SK-N-SH (cell line): ENCODE results near the gene IRAK3. TPM values are rescaled to one million over a fixed set of nuclear protein-coding genes. Genes with fewer than 3 reads are reported as not detected.

Experiments
- ELF1 ChIP-seq: IDR thresholded peaks from 2 replicates; pipeline ENCODE4 v1.4.0; 2012
- FOSL2 ChIP-seq: IDR thresholded peaks from 2 replicates; pipeline ENCODE4 v1.4.0; 2012; ENCODE audit warnings: low read depth, mild to moderate bottlenecking, moderate library complexity, borderline replicate concordance
- FOXM1 ChIP-seq: IDR thresholded peaks from 2 replicates; pipeline ENCODE4 v1.4.0; 2012; ENCODE audit warnings: low read depth, mild to moderate bottlenecking
- GABPA ChIP-seq: IDR thresholded peaks from 2 replicates; pipeline ENCODE4 v1.4.0; 2012; ENCODE audit warnings: low read depth, mild to moderate bottlenecking
- JUND ChIP-seq: IDR thresholded peaks from 2 replicates; pipeline ENCODE4 v1.4.0; 2012
- MEF2A ChIP-seq: IDR thresholded peaks from 2 replicates; pipeline ENCODE4 v1.4.0; 2012; ENCODE audit warnings: low read depth, borderline replicate concordance
- NFIC ChIP-seq: IDR thresholded peaks from 2 replicates; pipeline ENCODE4 v1.4.0; 2012; ENCODE audit warnings: borderline replicate concordance
- NRF1 ChIP-seq: IDR thresholded peaks from 2 replicates; pipeline ENCODE4 v1.6.1; 2012; ENCODE audit warnings: low read depth, mild to moderate bottlenecking, low read length
- PBX3 ChIP-seq: IDR thresholded peaks from 2 replicates; pipeline ENCODE4; 2012
- POLR2AphosphoS5 ChIP-seq: IDR thresholded peaks from 2 replicates; pipeline ENCODE4 v1.6.1; 2012; ENCODE audit warnings: low read depth, low read length
- RAD21 ChIP-seq: IDR thresholded peaks from 2 replicates; pipeline ENCODE4 v1.6.1; 2012; ENCODE audit warnings: mild to moderate bottlenecking, low read length
- SIN3A ChIP-seq: IDR thresholded peaks from 2 replicates; pipeline ENCODE4 v1.6.1; 2012; ENCODE audit warnings: low read depth, mild to moderate bottlenecking, low read length, moderate library complexity, borderline replicate concordance
- SMC3 ChIP-seq: IDR thresholded peaks from 2 replicates; pipeline ENCODE4 v1.6.1; 2012; ENCODE audit warnings: low read depth, low read length, improper control_type of control experiment
- TAF1 ChIP-seq: IDR thresholded peaks from 2 replicates; pipeline ENCODE4 v1.6.1; 2012; ENCODE audit warnings: low read depth, mild to moderate bottlenecking, low read length, moderate library complexity, borderline replicate concordance
- TCF12 ChIP-seq: IDR thresholded peaks from 2 replicates; pipeline ENCODE4 v1.4.0; 2012
- TEAD4 ChIP-seq: IDR thresholded peaks from 2 replicates; pipeline ENCODE4 v1.4.0; 2012; ENCODE audit warnings: mild to moderate bottlenecking, borderline replicate concordance; ENCODE audit not compliant: insufficient read depth
- YY1 ChIP-seq: IDR thresholded peaks from 2 replicates; pipeline ENCODE4 v1.4.0; 2012; ENCODE audit warnings: low read depth, mild to moderate bottlenecking
- polyA plus RNA-seq, 3 experiments: library from polyadenylated mRNA; depleted of rRNA; stranded (reverse); fragments of >200 nt; gene quantifications; 2 replicates each; pipeline ENCODE4 v1.2.3, GENCODE V29; 2012
- TF ChIP-seq, protein P1 (sequence below): fragments of 150-350 bp; IDR thresholded peaks from 2 replicates; pipeline ENCODE4 v1.6.1; 2016; ENCODE audit warnings: mild to moderate bottlenecking, low read depth, low read length
- TF ChIP-seq, protein P2 (sequence below): IDR thresholded peaks from 2 replicates; pipeline ENCODE4 v1.4.0; 2012; ENCODE audit warnings: low read depth, borderline replicate concordance
- TF ChIP-seq, protein P3 (sequence below): IDR thresholded peaks from 2 replicates; pipeline ENCODE4 v1.6.1; 2012; ENCODE audit warnings: mild to moderate bottlenecking, low read depth, low read length, moderate library complexity
- TF ChIP-seq, protein P4 (sequence below): fragments of 150-350 bp; IDR thresholded peaks from 2 replicates; pipeline ENCODE4 v1.6.1; 2017; ENCODE audit warnings: antibody characterized with exemption, low read length, low read depth, borderline replicate concordance

IRAK3 gene
- polyA plus RNA-seq, 1 of the 3 experiments (the other 2 are of a cell fraction) = not detected

GRCh38 chr12:66169221-66170170 is 19.5 kb upstream of the IRAK3 start, which contains the start of gene TMBIM4 (continued):
- TF ChIP-seq SIN3A (peak; percentile 42; the same call in 1 of the 2 replicates), SMC3 (no peak), GABPA (peak; percentile 78), TAF1 (peak; percentile 74), TCF12 (peak; percentile 30; the same call in 1 of the 2 replicates), TEAD4 (peak; percentile 40; the same call in 1 of the 2 replicates), NFIC (0 out of 2 replicates have a peak, but pooled peaks have one; percentile 13), FOSL2 (no peak), JUND (no peak), MEF2A (no peak; the same call in 1 of the 2 replicates), POLR2AphosphoS5 (peak; percentile 65), ELF1 (peak; percentile 97), YY1 (peak; percentile 92), NRF1 (no peak), FOXM1 (no peak), RAD21 (peak; percentile 36; the same call in 1 of the 2 replicates), PBX3 (no peak)
- TF ChIP-seq, protein P1, sequence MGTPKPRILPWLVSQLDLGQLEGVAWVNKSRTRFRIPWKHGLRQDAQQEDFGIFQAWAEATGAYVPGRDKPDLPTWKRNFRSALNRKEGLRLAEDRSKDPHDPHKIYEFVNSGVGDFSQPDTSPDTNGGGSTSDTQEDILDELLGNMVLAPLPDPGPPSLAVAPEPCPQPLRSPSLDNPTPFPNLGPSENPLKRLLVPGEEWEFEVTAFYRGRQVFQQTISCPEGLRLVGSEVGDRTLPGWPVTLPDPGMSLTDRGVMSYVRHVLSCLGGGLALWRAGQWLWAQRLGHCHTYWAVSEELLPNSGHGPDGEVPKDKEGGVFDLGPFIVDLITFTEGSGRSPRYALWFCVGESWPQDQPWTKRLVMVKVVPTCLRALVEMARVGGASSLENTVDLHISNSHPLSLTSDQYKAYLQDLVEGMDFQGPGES = no peak
- TF ChIP-seq, protein P2, sequence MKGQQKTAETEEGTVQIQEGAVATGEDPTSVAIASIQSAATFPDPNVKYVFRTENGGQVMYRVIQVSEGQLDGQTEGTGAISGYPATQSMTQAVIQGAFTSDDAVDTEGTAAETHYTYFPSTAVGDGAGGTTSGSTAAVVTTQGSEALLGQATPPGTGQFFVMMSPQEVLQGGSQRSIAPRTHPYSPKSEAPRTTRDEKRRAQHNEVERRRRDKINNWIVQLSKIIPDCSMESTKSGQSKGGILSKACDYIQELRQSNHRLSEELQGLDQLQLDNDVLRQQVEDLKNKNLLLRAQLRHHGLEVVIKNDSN = 0 out of 2 replicates have a peak, but pooled peaks have one; percentile 3
- TF ChIP-seq, protein P3, sequence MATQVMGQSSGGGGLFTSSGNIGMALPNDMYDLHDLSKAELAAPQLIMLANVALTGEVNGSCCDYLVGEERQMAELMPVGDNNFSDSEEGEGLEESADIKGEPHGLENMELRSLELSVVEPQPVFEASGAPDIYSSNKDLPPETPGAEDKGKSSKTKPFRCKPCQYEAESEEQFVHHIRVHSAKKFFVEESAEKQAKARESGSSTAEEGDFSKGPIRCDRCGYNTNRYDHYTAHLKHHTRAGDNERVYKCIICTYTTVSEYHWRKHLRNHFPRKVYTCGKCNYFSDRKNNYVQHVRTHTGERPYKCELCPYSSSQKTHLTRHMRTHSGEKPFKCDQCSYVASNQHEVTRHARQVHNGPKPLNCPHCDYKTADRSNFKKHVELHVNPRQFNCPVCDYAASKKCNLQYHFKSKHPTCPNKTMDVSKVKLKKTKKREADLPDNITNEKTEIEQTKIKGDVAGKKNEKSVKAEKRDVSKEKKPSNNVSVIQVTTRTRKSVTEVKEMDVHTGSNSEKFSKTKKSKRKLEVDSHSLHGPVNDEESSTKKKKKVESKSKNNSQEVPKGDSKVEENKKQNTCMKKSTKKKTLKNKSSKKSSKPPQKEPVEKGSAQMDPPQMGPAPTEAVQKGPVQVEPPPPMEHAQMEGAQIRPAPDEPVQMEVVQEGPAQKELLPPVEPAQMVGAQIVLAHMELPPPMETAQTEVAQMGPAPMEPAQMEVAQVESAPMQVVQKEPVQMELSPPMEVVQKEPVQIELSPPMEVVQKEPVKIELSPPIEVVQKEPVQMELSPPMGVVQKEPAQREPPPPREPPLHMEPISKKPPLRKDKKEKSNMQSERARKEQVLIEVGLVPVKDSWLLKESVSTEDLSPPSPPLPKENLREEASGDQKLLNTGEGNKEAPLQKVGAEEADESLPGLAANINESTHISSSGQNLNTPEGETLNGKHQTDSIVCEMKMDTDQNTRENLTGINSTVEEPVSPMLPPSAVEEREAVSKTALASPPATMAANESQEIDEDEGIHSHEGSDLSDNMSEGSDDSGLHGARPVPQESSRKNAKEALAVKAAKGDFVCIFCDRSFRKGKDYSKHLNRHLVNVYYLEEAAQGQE = peak; percentile 19; the same call in 1 of the 2 replicates
- TF ChIP-seq, protein P4, sequence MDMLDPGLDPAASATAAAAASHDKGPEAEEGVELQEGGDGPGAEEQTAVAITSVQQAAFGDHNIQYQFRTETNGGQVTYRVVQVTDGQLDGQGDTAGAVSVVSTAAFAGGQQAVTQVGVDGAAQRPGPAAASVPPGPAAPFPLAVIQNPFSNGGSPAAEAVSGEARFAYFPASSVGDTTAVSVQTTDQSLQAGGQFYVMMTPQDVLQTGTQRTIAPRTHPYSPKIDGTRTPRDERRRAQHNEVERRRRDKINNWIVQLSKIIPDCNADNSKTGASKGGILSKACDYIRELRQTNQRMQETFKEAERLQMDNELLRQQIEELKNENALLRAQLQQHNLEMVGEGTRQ = no peak
